Astrocyte of the cerebellum (primary cell): Measurements from ENCODE around the gene TSPAN14.

Experiments used
- DNase-seq: peaks from one replicate; pipeline ENCODE4 v3.0.0-alpha.2; 2011; ENCODE audit warnings: low read depth
- H3K4me3 ChIP-seq: 2 replicates; pipeline ENCODE4 v1.5.1; 2011; ENCODE audit warnings: mild to moderate bottlenecking, low read depth, low read length, moderate library complexity
- in situ Hi-C: cut with HindIII; loops from 2 replicates; pipeline ENCODE4 v1.10.0; 2017; ENCODE audit warnings: low sequenced_read_pairs
- TF ChIP-seq, protein P1 (sequence below): IDR thresholded peaks from 2 replicates; pipeline ENCODE4 v1.5.1; 2012; ENCODE audit warnings: low read length, low read depth, moderate library complexity, mild to moderate bottlenecking; ENCODE audit errors: missing control alignments

Gene TSPAN14

DNA sequence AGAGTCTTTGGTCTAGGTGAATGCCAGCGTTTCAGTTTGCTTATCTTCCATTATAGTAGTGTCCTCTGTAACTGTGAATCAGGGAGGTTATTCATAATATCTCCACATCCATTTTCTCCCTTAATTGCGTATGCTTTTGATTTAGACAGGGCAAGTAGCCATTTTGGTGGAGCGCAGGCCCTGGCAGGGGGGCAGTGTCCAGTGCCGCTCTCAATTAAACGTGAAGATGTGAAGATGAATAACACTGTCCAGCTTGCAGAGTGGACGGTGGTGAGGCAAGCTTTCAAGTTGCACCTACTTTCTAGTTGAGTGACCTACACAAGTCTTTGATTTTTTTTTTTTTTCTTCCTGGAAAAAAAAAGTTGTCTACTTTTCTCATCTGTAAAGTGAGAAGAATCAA lies 4.5 kb downstream of the TSPAN14 start:
- TF ChIP-seq, protein P1, sequence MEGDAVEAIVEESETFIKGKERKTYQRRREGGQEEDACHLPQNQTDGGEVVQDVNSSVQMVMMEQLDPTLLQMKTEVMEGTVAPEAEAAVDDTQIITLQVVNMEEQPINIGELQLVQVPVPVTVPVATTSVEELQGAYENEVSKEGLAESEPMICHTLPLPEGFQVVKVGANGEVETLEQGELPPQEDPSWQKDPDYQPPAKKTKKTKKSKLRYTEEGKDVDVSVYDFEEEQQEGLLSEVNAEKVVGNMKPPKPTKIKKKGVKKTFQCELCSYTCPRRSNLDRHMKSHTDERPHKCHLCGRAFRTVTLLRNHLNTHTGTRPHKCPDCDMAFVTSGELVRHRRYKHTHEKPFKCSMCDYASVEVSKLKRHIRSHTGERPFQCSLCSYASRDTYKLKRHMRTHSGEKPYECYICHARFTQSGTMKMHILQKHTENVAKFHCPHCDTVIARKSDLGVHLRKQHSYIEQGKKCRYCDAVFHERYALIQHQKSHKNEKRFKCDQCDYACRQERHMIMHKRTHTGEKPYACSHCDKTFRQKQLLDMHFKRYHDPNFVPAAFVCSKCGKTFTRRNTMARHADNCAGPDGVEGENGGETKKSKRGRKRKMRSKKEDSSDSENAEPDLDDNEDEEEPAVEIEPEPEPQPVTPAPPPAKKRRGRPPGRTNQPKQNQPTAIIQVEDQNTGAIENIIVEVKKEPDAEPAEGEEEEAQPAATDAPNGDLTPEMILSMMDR: no peak
- in situ Hi-C loops: no loop called here
- DNase-seq: no peak
- no peak overlapping the region for H3K4me3 ChIP-seq

DNA sequence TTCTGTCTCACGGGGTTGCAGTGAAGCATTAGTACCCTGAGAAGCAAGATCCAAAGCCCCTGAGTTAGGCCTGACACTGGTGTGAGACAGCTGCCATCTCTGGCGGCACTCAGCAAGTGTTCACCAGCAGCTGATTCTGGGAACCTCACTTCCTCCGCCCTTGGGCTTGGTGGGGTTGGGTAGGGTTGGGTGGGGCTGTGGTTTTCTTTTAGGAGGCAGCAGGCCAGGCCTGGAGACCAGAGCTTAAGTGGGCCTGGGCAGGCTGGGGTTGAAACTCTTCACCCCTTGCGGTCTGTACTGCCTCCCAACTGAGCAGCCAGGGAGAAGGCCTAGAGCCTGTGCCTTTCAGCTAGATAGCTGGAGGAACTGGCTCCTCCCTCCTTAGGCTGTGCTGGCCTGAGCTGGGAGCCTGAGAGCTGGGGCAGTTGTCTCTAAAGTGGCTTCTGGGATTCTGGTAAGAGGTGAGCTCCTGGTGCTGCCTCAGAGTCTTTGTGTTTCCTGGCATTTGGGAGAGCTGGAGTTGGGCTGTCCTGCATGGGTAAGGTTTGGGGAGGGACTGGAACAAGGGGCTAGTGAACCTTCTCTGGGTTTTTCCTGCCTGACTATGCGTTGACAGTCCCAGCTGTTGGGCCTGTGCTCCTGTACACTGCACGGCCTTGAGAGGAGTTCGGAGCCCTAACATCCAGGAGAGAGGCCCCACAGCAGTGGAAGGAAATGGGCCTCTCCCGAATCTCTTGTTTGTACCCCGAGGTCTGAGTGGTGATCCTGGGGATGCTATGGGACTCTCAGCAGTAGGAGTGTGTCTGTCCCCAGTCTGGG lies 5.1 kb downstream of the TSPAN14 start:
- in situ Hi-C loops: no loop called here
- TF ChIP-seq, protein P1: peak; percentile 4
- no peak overlapping the region for H3K4me3 ChIP-seq
- no peak for DNase-seq

DNA sequence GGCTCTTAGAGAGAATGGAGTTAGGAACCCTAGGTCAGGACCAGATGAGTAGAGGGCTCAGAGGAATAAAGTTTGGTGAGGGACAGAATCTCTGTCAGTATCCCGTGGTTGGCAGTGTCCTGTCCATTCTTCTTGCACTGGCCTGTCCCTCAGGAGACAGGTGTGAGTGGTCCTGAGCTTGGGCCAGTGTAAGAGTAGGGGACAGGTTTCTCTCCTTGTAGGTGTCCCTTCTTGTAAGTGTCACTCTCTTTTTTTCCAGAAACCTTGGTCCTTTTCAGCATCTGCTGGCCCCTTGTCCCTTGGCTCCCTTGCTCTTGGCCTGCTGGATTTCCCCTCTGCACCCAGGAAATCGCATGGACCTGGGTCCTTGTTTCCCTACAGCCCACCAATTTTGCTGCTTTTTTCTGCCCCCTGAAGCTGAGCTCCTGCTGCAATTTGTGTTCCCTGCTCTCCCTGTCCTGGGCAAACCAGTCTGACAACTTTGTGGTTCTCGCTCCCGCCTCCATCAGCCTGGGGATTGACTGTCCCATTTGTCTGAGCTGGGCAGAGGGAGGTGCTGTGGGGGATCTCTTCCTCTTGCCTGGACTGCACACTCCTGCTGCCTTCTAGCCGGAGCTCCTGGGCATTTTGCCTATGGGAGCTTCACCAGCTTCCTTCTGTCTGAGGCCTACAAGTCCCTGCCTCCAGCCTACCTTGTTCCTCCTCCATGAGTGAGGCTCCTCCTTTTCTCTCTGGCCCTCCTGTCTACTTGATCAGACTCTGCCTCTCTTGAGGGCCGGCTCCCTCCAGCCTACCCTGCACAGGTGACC lies 6.5 kb downstream of the TSPAN14 start:
- no peak for DNase-seq
- H3K4me3 ChIP-seq: no peak overlapping the region
- in situ Hi-C loops: no loop called here
- TF ChIP-seq, protein P1: no peak

DNA sequence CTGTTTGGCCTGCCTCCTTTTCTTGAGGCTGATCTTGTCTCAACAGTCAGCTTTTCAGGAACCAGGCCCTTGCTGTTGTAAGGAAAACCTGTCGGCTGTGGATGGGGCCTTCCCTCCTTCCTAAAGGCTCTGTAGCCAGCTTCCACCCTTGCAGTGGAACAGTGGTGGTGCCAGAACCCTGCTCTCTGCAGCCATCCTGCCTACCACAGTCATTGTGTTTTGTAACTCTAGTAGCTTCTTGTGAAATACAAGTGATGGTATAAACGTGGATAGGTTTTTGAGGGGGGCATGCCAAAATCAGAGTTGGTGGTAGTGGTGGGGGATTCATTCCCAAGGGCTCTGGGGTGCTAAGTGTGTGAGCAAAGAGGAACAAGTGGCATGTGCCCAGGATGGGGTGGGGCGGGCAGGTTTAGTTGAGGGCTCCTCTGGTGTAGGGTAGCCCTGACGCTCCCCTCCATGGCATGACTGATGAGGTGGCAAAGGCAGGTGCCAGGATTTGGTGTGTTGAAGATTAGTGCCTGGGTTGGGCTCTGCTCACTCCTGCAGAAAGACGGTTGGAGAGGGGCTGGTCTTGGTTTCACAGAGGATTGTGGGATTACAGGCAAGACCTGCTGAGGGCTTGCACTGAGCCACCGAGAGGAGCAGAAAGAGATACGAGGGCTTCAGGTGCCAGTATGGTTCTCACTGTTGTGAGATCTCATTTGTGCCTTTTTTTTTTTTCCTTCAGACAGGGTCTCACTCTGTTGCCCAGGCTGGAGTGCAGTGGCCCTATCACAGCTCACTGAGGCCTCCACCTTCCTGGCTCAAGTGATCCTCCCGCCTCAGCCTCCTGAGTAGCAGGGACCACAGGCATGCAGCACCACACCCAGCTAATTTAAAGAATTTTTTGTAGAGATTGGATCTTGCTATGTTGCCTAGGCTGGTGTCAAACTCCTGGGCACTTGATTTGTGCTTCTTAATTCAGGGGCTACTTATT lies 7.4 kb downstream of the TSPAN14 start:
- TF ChIP-seq, protein P1: no peak
- in situ Hi-C loops: no loop called here
- H3K4me3 ChIP-seq: no peak overlapping the region
- no peak for DNase-seq

DNA sequence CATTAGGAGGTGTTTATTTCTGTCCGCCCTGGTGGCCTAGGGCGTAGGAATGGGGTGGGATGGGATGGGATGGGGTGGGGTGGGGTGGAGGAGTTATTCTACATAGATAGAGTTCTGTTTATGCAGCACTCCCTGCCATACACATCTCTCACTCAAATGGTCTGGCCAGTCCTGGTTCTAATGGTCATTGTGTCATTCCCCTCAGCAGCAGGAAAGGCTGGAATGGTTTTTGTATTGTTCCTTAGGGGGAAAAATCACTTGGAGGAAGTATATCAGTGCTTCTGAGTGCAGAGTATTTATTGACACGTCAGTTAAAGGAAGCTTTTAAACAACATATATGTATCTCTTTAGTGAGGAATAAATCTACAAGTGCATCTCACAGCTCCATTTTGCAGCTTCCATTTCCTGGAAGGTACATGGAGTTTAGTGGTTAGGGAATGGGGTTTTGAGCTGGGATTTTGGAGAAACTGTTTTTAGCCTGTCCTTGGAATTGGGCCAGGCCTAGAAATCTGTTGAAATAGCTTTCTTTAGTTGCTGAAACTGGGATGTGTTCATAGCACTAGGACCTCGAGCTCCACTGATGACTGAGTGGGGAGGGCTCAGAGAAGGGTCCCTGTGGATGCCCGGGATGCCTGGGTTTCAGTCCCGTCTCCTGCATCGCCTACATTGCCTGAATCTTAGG lies 8.3 kb downstream of the TSPAN14 start:
- DNase-seq: no peak
- in situ Hi-C loops: no loop called here
- no peak overlapping the region for H3K4me3 ChIP-seq
- TF ChIP-seq, protein P1: no peak
